Hepatocyte (in vitro differentiated cells): Measurements from ENCODE around the gene MAS1. TPM values are rescaled to one million over a fixed set of nuclear protein-coding genes. Genes with fewer than 3 reads are reported as not detected.

Experiments used
- DNase-seq: peaks from one replicate; pipeline ENCODE4 v3.0.0-alpha.2; 2016; ENCODE audit warnings: low spot score
- H2AFZ ChIP-seq: fragments of 200-600 bp; sonication (generic); 2 replicates; pipeline ENCODE4 v1.6.0; 2016; ENCODE audit warnings: antibody characterized with exemption, mild to moderate bottlenecking
- H3K27ac ChIP-seq: fragments of 200-600 bp; sonication (generic); 2 replicates; pipeline ENCODE4 v1.5.1; 2016; ENCODE audit warnings: mild to moderate bottlenecking
- H3K27me3 ChIP-seq: fragments of 200-600 bp; sonication (generic); 2 replicates; pipeline ENCODE4 v1.6.1; 2016
- H3K36me3 ChIP-seq: fragments of 200-600 bp; sonication (generic); replicated peaks from 2 replicates; pipeline ENCODE4 v1.5.1; 2016; ENCODE audit warnings: low read depth; ENCODE audit not compliant: insufficient read depth
- H3K4me1 ChIP-seq: fragments of 200-600 bp; sonication (generic); 2 replicates; pipeline ENCODE4 v1.5.1; 2016; ENCODE audit warnings: mild to moderate bottlenecking, moderate library complexity; ENCODE audit not compliant: insufficient read depth
- H3K4me2 ChIP-seq: fragments of 200-600 bp; sonication (generic); 2 replicates; pipeline ENCODE4 v1.6.0; 2016
- H3K4me3 ChIP-seq: fragments of 200-600 bp; sonication (generic); 2 replicates; pipeline ENCODE4 v1.5.1; 2016; ENCODE audit warnings: mild to moderate bottlenecking
- H3K79me2 ChIP-seq: fragments of 200-600 bp; sonication (generic); 2 replicates; pipeline ENCODE4 v1.6.0; 2017; ENCODE audit warnings: mild to moderate bottlenecking
- H3K9me2 ChIP-seq: fragments of 200-600 bp; sonication (generic); replicated peaks from 2 replicates; pipeline ENCODE4 v1.6.0; 2017; ENCODE audit warnings: mild to moderate bottlenecking; ENCODE audit not compliant: insufficient read depth
- H3K9me3 ChIP-seq: fragments of 200-600 bp; sonication (generic); 2 replicates; pipeline ENCODE4 v1.5.1; 2016; ENCODE audit warnings: low read depth, mild to moderate bottlenecking
- H4K20me1 ChIP-seq: fragments of 200-600 bp; sonication (generic); 2 replicates; pipeline ENCODE4 v1.6.0; 2016; ENCODE audit warnings: mild to moderate bottlenecking; ENCODE audit not compliant: insufficient read depth, poor library complexity, severe bottlenecking
- CTCF ChIP-seq: fragments of 200-600 bp; sonication (generic); IDR thresholded peaks from 2 replicates; pipeline ENCODE4 v1.5.1; 2016; ENCODE audit warnings: antibody characterized with exemption, mild to moderate bottlenecking; ENCODE audit not compliant: poor library complexity
- EZH2 ChIP-seq: fragments of 200-600 bp; sonication (generic); IDR thresholded peaks from 2 replicates; pipeline ENCODE4 v1.6.1; 2016; ENCODE audit warnings: antibody characterized with exemption, mild to moderate bottlenecking, borderline replicate concordance
- EZH2phosphoT487 ChIP-seq: fragments of 200-600 bp; sonication (generic); IDR thresholded peaks from one replicate; pipeline ENCODE4 v1.6.1; 2018; ENCODE audit warnings: antibody characterized with exemption, mild to moderate bottlenecking, low read depth, moderate library complexity; ENCODE audit not compliant: unreplicated experiment, severe bottlenecking
- WGBS: methylation state at CpG from one replicate; pipeline ENCODE4 v1.1.6; 2016; ENCODE audit warnings: low lambda C conversion rate; ENCODE audit errors: missing lambda C conversion rate; 5-methylcytosine and 5-hydroxymethylcytosine counted together
- polyA plus RNA-seq: library from polyadenylated mRNA; unstranded; fragments of >200 nt; fragmentation: Nextera tagmentation; extraction: Ambion mirVana; gene quantifications from 2 replicates; pipeline ENCODE4 v1.2.1, GENCODE V29; 2016
- total RNA-seq: library from RNA; depleted of rRNA; stranded (reverse); fragments of >200 nt; gene quantifications from 2 replicates; pipeline ENCODE4 v1.2.3, GENCODE V29; 2014

The MAS1 gene
- total and polyA plus RNA-seq, 2 experiments from 2014 or later: not detected

- 42% methylated on average over 6 of the region's 6 CpGs for WGBS
- Histone ChIP-seq H3K27ac (no peak overlapping the region), H3K9me3 (no peaks in the 10 kb centered on the region), H4K20me1 (no peaks in the 10 kb centered on the region), H3K9me2 (no peaks in the 10 kb centered on the region), H3K4me1 (no peaks in the 10 kb centered on the region), H3K27me3 (no peaks in the 10 kb centered on the region), H2AFZ (no peak overlapping the region), H3K4me3 (no peak overlapping the region), H3K79me2 (no peaks in the 10 kb centered on the region), H3K4me2 (no peak overlapping the region), H3K36me3 (no peaks in the 10 kb centered on the region)
- peak; percentile 44 for TF ChIP-seq CTCF
- no peak for TF ChIP-seq EZH2phosphoT487
- DNase-seq: peak; percentile 36
Measured at GRCh38 chr6:159852877-159853276, 37.9 kb upstream of the MAS1 start.

- no peak for DNase-seq
- Histone ChIP-seq H3K27me3 (no peaks in the 10 kb centered on the region), H3K9me3 (no peaks in the 10 kb centered on the region), H3K36me3 (no peaks in the 10 kb centered on the region), H3K4me1 (no peaks in the 10 kb centered on the region), H2AFZ (no peak overlapping the region), H3K79me2 (no peaks in the 10 kb centered on the region), H3K4me2 (no peak overlapping the region), H4K20me1 (no peaks in the 10 kb centered on the region), H3K4me3 (no peak overlapping the region), H3K27ac (no peak overlapping the region), H3K9me2 (no peaks in the 10 kb centered on the region)
- TF ChIP-seq EZH2 (no peak), EZH2phosphoT487 (no peak), CTCF (no peak)
Measured at GRCh38 chr6:159853754-159854153, 37.0 kb upstream of the MAS1 start.

- no peak for DNase-seq
- WGBS: 87% methylated on average over 3 of the region's 3 CpGs
- no peak overlapping the region for H3K4me2 ChIP-seq
Measured at GRCh38 chr6:159854959-159855358, 35.8 kb upstream of the MAS1 start.

More at GRCh38 chr6:159854959-159855358, 35.8 kb upstream of the MAS1 start:
- Histone ChIP-seq H3K27ac (no peak overlapping the region), H4K20me1 (no peaks in the 10 kb centered on the region), H3K4me1 (no peaks in the 10 kb centered on the region), H2AFZ (no peak overlapping the region), H3K4me3 (no peak overlapping the region), H3K36me3 (no peaks in the 10 kb centered on the region), H3K79me2 (no peaks in the 10 kb centered on the region), H3K9me3 (no peaks in the 10 kb centered on the region), H3K9me2 (no peaks in the 10 kb centered on the region), H3K27me3 (no peaks in the 10 kb centered on the region)
- no peak for TF ChIP-seq CTCF
- no peak for TF ChIP-seq EZH2phosphoT487
- no peak for TF ChIP-seq EZH2
